NCI-H526 treated with DMSO at 0.1 percent for 48 hours (cell line): ENCODE measurements around the gene CEP85L.
"Not testable (repeated sequence)": the region's sequence is repeated elsewhere in the genome, so short reads cannot be mapped to it uniquely, and the experiment has no call there.

Source experiments
- DNase-seq: peaks from one replicate; lab custom pipeline; 2025; lab: John Stamatoyannopoulos, UW

The CEP85L gene

DNA sequence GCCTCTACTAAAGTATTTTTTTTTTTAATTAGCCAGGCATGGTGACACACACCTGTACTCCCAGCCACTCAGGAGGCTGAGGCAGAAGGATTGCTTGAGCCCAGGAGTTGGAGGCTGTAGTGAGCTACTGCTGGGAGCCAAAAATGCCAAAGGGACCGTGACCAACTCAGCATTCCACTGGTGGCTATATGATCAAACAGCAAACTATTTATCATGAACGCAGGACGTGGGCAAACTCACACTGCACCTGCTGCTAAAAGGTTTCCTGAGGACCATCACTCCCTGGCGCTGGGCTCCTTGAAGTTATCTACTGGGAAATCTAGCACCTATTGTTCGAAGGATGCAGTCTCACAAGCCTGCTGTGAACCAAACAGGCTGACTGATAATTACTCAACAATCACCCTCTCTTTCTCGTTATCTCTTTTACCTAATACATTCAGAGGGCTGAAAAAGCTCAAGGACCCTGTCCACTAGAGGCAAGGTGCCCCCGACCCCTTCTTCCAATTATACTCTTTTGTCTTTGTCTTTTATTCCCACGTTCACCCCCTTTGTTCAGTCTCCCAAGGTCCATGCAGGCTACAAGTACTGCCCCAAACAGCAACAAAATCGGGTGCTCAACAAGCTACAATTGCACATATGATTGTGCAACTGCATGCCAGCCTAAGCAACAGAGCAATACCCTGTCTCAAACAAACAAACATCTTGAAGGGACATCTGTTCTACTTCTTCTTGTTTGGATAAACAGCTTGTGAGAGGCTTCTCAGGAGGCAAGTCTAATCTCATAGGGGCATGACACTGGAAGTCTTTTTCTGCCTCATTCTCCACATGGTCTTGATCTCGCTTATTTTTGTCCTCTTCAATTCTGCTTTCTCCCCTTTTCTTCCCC is 151.0 kb downstream of the CEP85L start:
- no peak for DNase-seq

GRCh38 chr6:118495485-118496280 is 155.7 kb downstream of the CEP85L start:
- DNase-seq: no peak

DNA sequence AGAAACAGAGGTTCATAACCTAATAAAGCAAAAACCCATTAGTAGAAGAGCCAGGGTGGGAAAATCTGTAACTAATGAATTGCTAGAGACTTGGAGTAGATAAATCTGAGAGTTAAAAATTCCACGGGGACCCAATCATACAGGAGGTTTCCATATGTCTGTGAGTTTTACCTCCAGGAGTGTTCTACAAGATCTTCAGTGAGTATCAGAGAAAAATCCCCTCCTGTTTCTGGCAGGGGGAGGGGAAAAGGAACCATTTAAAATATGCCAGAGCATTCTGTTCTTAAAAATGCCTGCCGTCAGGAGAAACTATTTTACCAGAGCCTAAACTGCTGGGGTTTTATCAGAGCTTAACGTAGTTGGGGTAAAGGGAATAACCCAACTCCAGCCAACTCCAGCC is 157.3 kb downstream of the CEP85L start:
- DNase-seq: no peak

GRCh38 chr6:118489990-118490389 is 161.4 kb downstream of the CEP85L start:
- DNase-seq: no peak

DNA sequence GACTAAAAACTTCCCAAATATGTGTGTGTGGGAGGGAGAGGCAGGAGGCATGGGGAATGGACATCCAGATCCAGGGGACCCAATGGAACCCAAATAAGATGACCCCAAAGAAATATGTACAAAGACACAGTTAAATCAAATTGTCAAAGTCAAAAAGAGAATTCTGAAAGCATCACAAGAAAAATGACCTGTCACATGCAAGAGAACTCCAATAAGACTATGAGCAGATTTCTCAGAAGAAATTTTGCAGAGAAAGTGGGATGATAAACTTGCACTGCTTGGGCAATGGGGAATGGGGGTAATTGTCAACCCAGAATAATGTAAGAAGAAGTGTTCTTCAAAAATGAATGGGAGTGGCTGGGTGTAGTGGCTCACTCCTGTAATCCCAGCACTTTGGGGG is 162.8 kb downstream of the CEP85L start:
- DNase-seq: no peak

DNA sequence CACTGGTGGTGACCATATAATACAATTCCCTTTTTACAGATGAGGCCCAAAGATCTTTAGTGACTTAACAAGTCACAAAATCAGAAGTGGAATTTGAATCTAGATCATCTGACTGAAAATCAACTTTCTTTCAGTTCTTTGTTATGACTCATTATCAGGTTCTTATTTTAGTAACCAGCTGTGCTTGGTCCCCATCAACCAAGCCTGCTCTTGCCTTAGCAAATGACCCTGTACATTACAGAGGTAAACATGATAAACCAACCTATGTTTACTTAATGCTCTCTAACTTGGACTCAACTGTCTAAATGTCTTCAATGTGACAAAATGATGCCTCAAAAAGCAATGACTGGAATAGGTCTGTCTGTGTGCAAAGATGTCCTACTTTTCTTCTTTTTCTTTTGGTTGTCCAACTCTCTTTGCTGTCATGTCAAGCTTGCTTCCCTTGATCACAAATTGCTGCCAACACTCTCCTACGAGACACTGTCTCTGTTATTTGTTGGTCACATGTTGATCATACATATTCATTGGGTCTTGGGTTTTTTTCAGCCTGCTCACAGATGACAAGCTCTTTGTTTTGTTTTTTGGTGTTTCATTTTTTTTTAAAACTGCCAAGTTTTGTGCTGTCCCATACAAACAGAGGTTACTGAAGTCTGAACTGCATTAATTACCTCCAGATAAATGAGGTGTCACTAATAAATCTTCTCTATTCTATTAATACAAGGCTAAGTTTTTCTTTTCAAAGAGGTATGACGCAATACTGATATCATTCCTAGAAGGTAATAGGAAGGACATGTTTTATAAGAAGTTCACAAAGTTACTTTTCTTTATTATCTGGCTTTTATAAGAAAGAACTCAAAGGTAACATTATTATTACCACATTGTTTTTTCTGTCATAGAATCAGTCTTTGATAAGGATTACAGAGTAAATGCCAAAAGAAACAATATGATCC is 165.5 kb downstream of the CEP85L start:
- no peak for DNase-seq

GRCh38 chr6:118476551-118476950 is 174.8 kb downstream of the CEP85L start:
- DNase-seq: no peak

GRCh38 chr6:118473266-118473665 is 178.1 kb downstream of the CEP85L start:
- DNase-seq: no peak

- no peak for DNase-seq
Measured at GRCh38 chr6:118469468-118469867, 181.9 kb downstream of the CEP85L start.

DNA sequence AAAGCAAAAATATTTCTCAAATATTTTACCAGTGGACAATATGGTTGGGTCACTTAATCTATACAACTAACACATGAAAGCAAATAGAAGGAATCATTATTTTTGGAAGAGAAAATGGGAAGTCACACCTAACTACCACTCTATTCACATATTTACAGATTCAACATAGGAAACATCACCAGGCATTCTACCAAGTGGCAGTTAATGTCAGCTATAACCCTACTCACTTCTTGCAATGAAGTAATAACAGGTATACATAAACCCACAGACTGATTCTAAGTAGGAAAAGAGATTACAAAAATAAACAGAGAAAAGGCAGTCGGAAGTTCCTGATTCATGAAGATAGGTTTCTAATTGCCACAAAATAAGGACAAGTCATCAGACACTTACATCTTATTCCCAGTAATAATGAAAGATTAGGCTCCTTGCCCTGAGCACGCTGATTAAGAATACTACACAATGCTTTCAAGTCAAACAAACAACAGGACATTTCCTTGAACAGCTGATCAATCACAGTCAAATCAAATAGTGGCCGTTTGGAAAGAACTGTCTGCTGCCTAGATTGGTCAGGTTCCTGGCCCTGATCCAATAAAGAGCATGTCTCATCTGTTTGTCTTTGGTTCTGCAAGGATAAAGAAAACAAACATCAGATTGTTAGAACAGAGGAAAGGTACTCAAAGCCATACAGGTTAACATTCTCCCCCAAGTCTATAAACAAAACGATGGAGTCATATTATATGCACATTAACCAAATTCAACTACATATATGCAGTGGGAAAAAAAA is 182.5 kb downstream of the CEP85L start:
- DNase-seq: no peak

DNA sequence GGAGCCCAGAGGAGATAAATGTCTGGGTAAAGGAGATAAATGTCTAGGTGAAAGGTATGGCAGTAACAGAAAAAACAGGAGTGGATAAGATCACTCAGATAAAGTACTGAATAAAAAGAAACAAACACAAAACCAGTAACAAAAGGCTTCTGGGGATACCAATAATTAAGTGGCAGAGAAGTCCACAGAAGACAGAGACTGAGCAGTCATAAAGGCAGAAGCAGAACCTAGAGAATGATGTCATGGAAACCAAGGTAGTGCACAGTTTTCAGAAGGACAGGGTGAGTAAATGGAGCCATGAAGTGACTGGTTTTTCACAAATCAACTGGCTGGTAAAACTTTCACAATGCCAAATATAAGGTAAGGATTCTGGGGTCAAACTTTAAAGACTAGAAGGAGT is 184.2 kb downstream of the CEP85L start:
- DNase-seq: no peak

GRCh38 chr6:118464620-118465019 is 186.8 kb downstream of the CEP85L start:
- DNase-seq: no peak

- DNase-seq: no peak
Measured at GRCh38 chr6:118460958-118461470, 190.4 kb downstream of the CEP85L start.

DNA sequence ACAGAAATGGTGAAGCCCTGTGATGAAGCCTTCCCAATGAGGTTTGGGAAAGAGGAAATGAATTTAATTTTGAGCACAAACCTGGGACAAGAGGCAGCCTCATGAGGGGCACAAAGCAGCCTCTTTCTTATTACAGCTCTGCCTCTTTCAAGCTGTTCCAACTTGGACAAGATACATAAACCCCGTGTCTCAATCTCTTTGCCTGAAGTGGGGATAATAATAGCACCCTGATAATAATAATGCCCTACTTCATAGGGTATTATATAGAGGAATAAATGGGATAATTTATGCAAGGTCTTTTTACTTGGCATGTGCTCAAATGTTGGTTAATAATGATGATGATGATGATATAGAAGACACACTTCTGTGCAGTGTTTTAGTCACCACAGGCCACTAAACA is 194.4 kb downstream of the CEP85L start:
- no peak for DNase-seq

GRCh38 chr6:118451839-118452238 is 199.6 kb downstream of the CEP85L start:
- no peak for DNase-seq

DNA sequence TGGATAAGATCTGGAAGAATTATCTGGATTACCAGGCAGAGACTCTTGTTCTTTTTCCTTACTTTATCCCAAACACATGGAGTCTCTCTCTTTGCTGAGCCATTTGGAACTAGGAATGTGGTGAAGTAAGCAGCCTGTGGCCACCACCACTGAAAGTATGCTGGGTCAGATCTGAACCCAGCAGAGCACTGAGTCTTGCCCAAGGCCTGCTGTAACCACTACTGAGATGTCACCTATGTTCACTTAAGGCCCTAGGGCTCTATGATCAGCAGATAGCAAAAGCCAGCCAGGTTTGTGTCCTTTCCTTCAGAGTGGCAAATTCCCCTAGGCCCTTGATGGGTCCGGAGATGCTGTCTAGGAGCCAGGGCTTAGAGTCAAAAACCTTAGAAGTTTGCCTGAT is 206.6 kb downstream of the CEP85L start:
- DNase-seq: no peak

DNA sequence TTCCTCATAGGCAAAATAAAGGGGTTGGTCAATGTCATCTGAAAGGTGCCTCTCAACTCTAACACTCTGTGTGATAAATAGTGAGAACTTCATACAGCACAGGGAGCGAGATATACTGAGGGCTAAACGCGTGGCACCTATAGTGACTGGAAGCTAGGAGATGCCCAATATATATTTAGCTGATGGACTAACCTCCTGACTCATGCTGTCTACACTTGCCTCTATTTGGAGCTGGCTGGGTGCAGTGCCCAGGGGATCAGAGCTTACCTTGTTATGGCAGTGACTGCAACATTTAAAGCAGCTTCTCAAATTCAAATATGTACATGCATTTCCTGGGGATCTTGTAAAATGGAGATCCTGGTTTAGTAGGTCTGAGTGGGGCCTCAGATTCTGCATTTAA is 214.9 kb downstream of the CEP85L start:
- no peak for DNase-seq

DNA sequence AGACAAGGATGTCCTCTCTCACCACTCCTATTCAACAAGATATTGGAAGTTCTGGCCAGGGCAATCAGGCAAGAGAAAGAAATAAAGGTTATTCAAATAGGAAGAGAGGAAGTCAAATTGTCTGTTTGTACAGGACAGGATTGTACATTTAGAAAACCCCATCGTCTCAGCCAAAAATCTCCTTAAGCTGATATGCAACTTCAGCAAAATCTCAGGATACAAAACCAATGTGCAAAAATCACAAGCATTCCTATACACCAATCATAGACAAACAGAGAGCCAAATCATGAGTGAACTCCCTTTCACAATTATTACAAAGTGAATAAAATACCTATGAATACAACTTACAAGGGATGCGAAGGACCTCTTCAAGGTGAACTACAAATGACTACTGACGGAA is 217.2 kb downstream of the CEP85L start:
- not testable (repeated sequence) for DNase-seq

GRCh38 chr6:118421312-118421711 is 230.1 kb downstream of the CEP85L start:
- not testable (repeated sequence) for DNase-seq

GRCh38 chr6:118419448-118420394 is 231.7 kb downstream of the CEP85L start:
- DNase-seq: no peak
